RWPE1 (cell line): ENCODE measurements around the gene MAMSTR.
"Not testable (repeated sequence)": the region's sequence is repeated elsewhere in the genome, so short reads cannot be mapped to it uniquely, and the experiment has no call there.

Experiments
- CTCF ChIA-PET: fragments of 350-600 bp; sonication (Branson Sonifier 250); formaldehyde crosslinking; extraction: SDS; loops from one replicate; lab custom pipeline; 2021; lab: Yijun Ruan, JAX
- POLR2A ChIA-PET: fragments of 400-600 bp; formaldehyde crosslinking; extraction: SDS; loops from one replicate; lab custom pipeline; 2020; ENCODE audit warnings: antibody characterized with exemption; ENCODE audit not compliant: low non-redundant PET; lab: Yijun Ruan, JAX
- DNase-seq: peaks from one replicate; pipeline ENCODE4 v3.0.0; 2012; ENCODE audit warnings: low spot score
- H3K27ac ChIP-seq: fragments of 450-650 bp; 2 replicates; pipeline ENCODE4 v1.5.1; 2017
- CTCF ChIP-seq: fragments of 450-650 bp; conservative IDR thresholded peaks from 2 replicates; pipeline ENCODE4 v1.5.1; 2017; ENCODE audit warnings: low read depth, mild to moderate bottlenecking

MAMSTR gene

GRCh38 chr19:48719263-48720171, at the start of gene MAMSTR:
Gene MAMSTR, minus strand, starts transcription at chr19:48719725. Its CDS starts 694 bp downstream, at chr19:48719031.
- POLR2A ChIA-PET: no interaction called here
- no peak for DNase-seq
- CTCF ChIA-PET: interaction anchor here (1.4 kb wide), 1 partner anchor 19 kb away, joined by 7 read pairs; no protein-coding TSS in a partner anchor
- H3K27ac ChIP-seq: peak within 1 kb of the TSS; percentile 91
- no peak for TF ChIP-seq CTCF

GRCh38 chr19:48768994-48769713, 49.6 kb upstream of the MAMSTR start:
- H3K27ac ChIP-seq: no peak overlapping the region
- ChIA-PET CTCF (interaction anchor here (0.7 to 2.4 kb wide), 2 partner anchors 8 to 19 kb away, joined by 5 to 6 read pairs; no protein-coding TSS in a partner anchor), POLR2A (no interaction called here)
- DNase-seq: no peak
- TF ChIP-seq CTCF: no peak

- H3K27ac ChIP-seq, DNase-seq, POLR2A ChIA-PET: not testable (repeated sequence)
- CTCF ChIA-PET: interaction anchor here (0.8 kb wide), 1 partner anchor 29 kb away, joined by 3 read pairs; no protein-coding TSS in a partner anchor
Measured at GRCh38 chr19:48768171-48768753, 48.7 kb upstream of the MAMSTR start.

- not testable (repeated sequence) for DNase-seq
- POLR2A ChIA-PET: interaction anchor here (0.7 kb wide), 2 partner anchors 117 to 292 kb away, joined by 7 to 8 read pairs; no protein-coding TSS in a partner anchor
- CTCF ChIA-PET: interaction anchor here (0.6 kb wide), 1 partner anchor 235 kb away, joined by 3 read pairs; no protein-coding TSS in a partner anchor
Measured at GRCh38 chr19:48765816-48766215, 46.3 kb upstream of the MAMSTR start.

GRCh38 chr19:48760504-48761205, 41.1 kb upstream of the MAMSTR start:
- POLR2A ChIA-PET: no interaction called here
- no peak overlapping the region for H3K27ac ChIP-seq
- CTCF ChIA-PET: interaction anchor here (0.6 kb wide), 3 partner anchors 9 to 195 kb away, joined by 3 to 5 read pairs (median 4); no protein-coding TSS in a partner anchor
- no peak for TF ChIP-seq CTCF
- DNase-seq: no peak

More at GRCh38 chr19:48765816-48766215, 46.3 kb upstream of the MAMSTR start:
- H3K27ac ChIP-seq: not testable (repeated sequence)

GRCh38 chr19:48757741-48758144, 38.2 kb upstream of the MAMSTR start:
- ChIA-PET CTCF (interaction anchor here (0.8 kb wide), 1 partner anchor 31 kb away, joined by 4 read pairs; no protein-coding TSS in a partner anchor), POLR2A (interaction anchor here (0.6 kb wide), 1 partner anchor 54 kb away, joined by 6 read pairs; no protein-coding TSS in a partner anchor)
- H3K27ac ChIP-seq: no peak overlapping the region
- DNase-seq: no peak
- no peak for TF ChIP-seq CTCF
